NK-92 (cell line): ENCODE results near the gene COA5.

Source experiments
- DNase-seq: peaks from one replicate; lab custom pipeline; 2025; ENCODE audit not compliant: unreplicated experiment; lab: John Stamatoyannopoulos, UW

The COA5 gene, protein sequence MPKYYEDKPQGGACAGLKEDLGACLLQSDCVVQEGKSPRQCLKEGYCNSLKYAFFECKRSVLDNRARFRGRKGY

DNA sequence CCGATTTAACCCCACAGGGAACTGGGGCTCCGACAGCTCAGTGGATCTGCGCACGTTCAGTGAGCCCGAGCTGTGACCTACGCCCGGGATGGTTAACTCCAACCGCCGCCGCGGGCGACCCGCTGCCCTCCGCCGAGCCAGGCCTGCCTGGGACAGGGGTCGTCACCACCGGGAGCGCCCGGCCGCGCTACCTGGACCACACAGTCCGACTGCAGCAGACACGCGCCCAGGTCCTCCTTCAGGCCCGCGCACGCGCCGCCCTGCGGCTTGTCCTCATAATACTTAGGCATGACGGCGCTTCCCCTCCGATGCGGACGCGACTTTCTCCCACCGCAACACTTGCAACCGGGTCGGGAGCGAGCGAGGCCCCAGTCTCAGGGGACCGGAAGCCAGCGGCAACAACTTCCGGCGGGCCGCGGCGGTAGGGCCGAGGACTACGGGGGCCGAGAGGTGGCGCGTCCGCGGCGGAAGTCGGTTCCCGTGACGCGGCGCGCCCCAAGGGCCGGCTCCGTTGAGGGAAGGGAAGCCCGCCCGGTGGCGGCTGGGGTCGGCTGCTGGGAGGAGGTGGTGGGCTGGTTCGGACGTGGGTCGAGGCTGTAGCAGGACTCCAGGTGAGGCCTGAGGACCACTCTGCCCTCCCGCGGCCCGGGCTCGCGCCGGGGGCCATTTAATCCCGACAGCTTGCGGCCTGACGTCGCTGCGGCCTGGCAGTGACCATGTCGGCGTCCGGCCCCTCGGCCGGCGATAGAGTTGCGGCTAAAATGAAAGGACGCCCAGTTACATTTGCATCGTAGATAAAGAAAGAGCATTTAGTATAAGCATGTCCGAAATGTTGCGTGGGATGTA, at the start of gene COA5, which contains the start of gene UNC50:
Gene COA5, minus strand, starts transcription at position 397 of the 846 bp plus-strand sequence. Its CDS starts 107 bp downstream, at position 290.
Gene UNC50, plus strand, starts transcription at position 474 of the 846 bp plus-strand sequence. CDS start 1,171 bp downstream, outside the sequence.
- peak; percentile 39 for DNase-seq

- no peak for DNase-seq
Observed at GRCh38 chr2:98656800-98657199, 48.5 kb upstream of the COA5 start.

DNA sequence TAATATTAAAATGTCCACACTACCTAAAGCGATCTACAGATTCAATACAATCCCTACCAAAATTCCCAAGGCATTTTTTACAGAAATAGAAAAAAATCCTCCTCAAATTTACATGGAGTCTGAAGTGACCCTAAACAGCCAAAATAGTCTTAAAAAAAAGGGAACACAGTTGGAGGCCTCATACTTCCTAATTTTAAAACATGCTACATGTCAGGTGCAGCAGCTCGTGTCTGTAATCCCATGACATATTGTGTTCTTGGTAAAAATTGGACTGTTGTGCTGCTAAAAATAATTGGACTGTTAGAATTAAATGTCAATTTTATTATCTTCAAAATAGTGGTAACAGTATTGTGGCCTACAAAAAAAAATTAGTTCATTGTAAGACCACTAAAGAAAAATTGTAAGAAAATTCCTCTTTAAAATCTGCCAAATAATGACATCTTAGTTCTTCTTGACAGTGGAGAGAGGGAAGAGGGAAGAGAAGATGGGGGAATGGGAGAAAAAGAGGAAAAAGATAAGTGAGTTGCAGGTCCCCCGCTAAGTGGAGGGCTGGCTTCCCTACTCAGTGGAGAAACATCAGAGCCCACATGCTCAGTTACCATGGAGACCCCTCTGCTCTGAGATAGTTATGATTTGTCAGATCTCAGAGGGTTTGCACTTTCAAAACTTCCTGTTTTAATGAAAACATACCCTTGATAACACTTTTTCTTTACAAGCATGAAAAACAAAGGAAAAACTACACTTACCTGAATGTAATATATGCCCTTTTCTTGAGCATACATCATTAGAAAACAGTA, 46.6 kb upstream of the COA5 start:
- no peak for DNase-seq

DNA sequence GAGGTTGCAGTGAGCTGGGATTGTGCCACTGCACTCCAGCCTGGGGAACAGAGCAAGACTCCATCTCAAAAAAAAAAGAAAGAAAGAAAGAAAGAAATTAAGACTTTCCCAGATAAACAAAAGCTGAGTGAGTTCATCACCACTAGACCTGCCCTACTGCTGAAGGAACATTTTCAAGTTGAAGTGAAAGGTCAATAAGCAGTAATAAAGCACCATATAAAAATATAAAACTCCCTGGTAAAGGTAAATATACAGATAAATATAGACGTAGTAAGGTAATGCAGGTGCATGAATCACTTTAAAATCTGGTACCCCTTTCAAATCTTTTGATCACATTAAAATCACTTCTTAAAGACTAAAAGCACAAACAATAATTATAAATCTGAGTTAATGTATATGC, 42.7 kb upstream of the COA5 start:
- DNase-seq = no peak

- DNase-seq = no peak
Observed at GRCh38 chr2:98649992-98650375, 41.7 kb upstream of the COA5 start.

- peak; percentile 15 for DNase-seq
Observed at GRCh38 chr2:98649135-98649991, 41.1 kb upstream of the COA5 start.

DNA sequence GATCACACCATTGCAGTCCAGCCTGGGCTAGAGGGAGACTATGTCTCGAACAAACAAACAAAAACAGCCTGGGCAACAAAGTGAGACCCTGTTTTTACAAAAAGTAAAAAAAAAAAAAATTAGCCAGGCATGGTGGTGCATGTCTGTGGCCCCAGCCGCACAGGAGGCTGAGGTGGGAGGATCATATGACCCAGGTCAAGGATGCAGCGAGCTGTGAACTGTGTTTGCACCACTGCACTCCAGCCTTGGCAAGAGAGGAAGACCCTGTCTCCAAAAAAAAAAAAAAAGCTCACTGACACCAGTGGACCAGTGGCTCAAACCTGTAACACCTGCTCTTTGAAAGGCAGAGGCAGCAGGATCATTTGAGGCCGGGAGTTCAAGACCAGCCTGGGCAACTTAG, 40.1 kb upstream of the COA5 start:
- no peak for DNase-seq

DNA sequence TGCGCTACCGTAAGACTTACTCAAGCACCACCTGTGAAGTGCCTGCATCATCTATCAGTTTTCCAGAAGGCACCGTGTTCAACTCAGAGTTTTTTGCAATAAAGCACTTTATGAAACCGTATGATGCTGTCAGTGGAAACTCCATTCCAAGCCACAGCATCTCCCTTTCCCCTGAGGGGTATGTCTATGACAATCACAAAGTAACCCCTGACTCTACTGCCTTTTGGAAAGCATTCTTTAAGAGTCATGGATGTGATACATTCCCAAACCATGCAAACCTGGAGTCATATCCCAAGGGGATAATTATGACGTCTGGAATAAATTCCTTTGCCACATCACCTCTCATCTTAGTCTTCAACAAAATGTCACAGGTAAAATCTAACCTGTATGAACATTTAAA, 39.3 kb upstream of the COA5 start:
- DNase-seq = no peak

DNA sequence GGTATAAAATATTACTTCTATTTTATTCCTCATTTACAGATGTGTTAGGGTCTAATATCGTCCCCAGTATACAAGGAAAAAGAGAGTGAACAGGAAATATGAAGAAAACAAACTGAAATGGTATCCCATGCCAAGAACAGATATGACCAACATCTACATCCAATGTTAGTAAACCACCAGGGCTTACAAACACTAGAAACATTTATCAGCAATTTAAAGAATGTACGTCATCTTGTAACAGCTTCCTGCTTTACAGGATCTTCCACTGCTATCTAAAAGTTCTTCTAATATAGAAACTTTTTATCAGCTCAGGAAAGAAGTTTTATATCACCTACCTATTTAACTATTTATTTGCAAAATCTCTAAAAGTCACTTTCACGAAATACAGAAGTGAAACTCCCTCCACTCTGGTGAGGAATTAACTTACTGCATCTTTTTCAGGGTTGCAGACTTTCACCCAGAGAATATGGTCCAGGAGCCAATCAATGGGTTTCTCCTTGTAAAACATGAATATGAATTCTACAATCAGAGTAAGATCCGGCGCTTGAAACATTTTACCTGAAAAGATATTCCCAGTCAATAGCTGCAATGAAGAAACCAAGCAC, 35.3 kb upstream of the COA5 start:
- DNase-seq = no peak

DNA sequence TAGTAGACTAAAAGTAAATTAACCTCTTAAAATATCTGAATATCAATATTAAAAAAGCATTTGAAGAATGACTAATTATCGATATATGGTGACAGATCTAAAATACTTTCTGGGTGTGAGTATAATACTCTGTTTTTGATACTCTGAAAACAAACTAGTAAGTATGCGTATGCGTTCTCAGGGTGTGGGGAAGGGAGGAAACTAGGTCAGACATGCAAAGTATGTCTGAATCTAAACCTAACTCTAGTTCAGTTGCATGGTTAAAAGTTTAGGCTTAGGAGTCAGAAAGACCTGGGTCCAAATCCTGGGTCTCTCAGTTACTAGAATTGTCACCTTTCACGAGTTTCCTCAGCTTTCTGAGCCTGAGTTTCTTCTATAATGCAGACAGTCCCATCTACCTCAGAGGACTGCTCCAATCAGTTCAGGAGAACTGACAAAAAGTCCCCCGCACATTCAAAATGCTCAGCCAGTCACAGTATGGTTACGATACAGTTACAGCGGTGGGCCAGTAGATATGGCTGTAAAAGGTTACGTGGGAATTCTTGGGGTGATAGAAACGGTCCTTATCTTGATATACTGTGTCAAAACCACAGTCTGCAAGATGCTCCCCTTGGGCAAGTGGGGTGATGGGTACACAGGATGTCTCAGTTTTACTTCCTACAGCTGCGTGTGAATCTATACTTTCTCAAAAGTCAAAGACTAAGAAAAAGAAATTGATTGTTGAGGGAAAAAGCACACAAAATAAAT, 29.3 kb upstream of the COA5 start:
- no peak for DNase-seq

DNA sequence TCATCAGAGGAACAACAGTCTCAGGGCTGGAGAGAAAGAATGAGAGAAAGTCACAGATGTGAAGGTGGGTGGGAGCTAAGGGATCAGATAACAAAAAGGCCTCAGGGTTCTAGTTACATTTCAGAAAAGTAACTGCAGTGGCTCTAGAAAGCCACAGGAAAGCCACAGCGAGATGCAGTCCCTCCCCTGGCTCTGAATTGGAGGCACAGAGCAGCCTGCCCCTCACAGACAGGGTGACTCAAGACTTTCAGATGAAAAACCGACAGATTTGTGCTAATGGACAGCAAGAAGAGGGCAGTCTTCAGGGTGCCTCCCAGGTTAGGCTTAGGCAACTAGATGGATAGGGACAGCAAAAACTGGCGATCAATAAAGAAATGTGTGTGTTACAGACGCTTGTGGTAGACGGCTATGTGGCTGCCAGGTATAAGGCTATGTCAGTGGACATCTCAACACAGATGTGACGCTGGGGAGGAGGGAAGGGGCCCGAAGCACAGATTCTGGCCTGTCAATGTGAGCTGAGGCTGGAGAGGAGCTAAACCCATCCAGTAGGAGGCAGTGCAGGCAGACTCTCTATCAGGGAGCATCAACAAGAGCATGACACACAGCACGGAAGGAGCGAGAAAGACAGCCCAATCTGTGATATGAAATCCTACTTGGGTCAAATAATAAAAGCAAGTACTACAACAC, 26.2 kb upstream of the COA5 start:
- DNase-seq = no peak

DNA sequence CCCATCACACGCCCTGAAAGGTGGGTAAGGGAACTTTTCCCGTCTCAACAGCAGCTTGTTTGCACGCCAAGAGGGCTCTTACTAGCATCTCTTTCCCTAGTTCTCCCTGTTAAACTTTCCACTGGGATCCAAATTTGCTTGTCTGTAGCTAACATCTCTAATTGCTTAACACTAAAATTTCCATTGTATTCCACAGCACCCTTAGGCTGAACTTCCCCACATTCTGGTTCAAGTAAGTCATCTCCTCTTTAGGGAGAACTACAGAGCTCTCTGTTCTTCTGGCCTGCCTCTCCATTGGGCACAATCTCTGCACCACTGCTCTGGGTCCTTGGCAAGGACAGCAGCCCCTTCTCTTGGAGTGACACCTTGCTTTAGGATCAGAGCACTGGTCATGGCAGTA, 24.0 kb upstream of the COA5 start:
- no peak for DNase-seq

DNA sequence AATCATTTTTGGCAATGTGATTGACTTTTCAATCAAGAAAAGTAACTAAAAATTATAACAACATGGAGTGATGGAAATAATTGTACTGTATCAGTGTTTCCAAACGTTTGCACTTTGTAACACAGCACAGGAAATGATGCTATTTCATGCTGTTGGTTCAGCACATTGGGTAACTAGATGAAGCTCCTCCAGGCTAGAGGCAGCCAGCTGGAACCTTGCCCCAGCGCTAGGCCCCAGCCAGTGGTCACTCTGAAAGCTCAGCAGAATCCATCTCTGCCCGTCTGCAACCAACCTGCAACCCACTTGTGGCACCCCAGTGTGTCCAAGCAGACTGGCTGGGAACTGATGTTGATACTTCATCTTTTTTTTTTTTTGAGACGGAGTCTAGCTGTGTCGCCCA, 15.3 kb upstream of the COA5 start:
- DNase-seq = no peak

GRCh38 chr2:98617149-98617548, 8.8 kb upstream of the COA5 start:
- no peak for DNase-seq

DNA sequence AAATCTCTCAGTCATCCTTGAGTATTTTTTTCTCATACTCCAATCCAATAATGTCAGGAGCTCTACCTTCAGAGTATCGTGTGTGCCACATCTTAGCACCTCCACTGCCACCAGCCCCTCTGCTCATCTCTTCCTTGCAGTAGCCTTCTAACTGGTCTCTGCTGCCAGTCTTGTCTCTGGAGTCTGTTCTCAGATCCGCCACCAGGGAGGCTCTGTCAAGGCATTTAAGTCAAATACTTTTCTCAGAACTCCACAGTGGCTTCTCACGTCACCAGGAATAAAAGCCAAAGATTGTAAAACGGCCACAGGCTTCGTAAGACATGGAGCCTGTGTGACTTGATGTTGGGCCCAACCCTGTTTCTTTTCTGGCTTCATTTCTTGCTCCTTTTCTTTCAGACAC, 7.2 kb upstream of the COA5 start:
- no peak for DNase-seq

- no peak for DNase-seq
Observed at GRCh38 chr2:98614024-98614739, 5.9 kb upstream of the COA5 start.

DNA sequence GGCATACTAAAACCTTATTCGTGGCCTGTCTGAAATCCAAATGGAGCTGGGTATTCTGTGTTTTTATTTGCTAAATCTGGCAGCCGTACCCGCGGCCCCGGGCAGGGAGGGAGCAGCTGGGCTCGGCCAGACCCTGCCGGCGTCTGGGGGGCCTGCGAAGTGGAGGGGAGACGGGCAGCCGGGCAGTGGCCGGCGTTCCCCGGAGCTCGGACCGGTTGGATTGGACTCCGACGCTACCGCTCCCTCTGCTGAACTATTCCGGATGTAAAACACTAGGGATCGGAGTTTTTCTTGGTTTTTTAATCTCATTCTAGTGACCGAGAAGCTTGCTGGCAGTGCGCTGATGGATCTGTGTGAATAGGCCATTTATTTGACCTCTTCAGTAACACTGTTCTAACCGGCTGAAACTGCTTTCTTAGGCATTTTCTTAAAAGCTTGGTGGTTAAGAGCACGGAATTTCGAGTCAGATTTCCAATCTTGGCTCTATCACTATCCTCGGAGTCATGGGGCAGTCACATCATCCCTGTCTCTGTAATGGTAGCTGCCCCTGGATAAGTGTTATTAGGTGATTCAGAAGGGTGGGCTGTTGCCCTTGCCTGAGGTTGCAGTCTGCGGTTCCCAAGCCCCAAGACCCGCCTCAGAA, 771 bp upstream of the COA5 start:
- DNase-seq = no peak

- no peak for DNase-seq
Observed at GRCh38 chr2:98607741-98608115, 584 bp downstream of the COA5 start.
